A549 (cell line): ENCODE data around the gene RFX6. TPM values are rescaled to one million over a fixed set of nuclear protein-coding genes. Genes with fewer than 3 reads are reported as not detected.

ENCODE experiments used
- ATAC-seq, 2 experiments: fragments of 200-7000 bp in 1 of 2; fragments of >200 bp in 1 of 2; cut with Nextera tagmentation in 1 of 2; cut with Tn5 transposase in 1 of 2; 3 replicates each; pipeline versions ENCODE4 v1.8.0 to v1.9.1; 2018 to 2020; ENCODE audit warnings: mild to moderate bottlenecking in 1 of 2, moderate library complexity in 1 of 2
- CTCF ChIA-PET: fragments of 300-600 bp; sonication (Branson Sonifier 250); formaldehyde crosslinking; extraction: SDS; loops from one replicate; lab custom pipeline; 2021; ENCODE audit warnings: antibody characterized with exemption, inconsistent platforms; lab: Yijun Ruan, JAX
- POLR2A ChIA-PET: fragments of 350-600 bp; formaldehyde crosslinking; extraction: SDS; loops from one replicate; lab custom pipeline; 2021; ENCODE audit warnings: antibody characterized with exemption, inconsistent platforms; lab: Yijun Ruan, JAX
- DNase-seq, 2 experiments: peaks; one replicate each; pipeline versions ENCODE4 v3.0.0 to v3.0.0-alpha.2; 2011 to 2016; ENCODE audit warnings: low read depth in 1 of 2, low spot score in 1 of 2
- FAIRE-seq: peaks from 2 replicates; lab custom pipeline; 2011; peaks lifted over from hg19 to GRCh38; lab: Jason Lieb, UNC
- H3K27ac ChIP-seq, 2 experiments: fragments of >200 bp; sonication (Bioruptor Twin); formaldehyde crosslinking; 3 replicates each; pipeline ENCODE4 v1.5.1; 2016 to 2017
- H3K4me1 ChIP-seq: fragments of >200 bp; sonication (Bioruptor Twin); formaldehyde crosslinking; 3 replicates; pipeline ENCODE4 v1.6.1; 2016
- H3K4me2 ChIP-seq: fragments of >200 bp; sonication (Bioruptor Twin); formaldehyde crosslinking; 3 replicates; pipeline ENCODE4 v1.6.1; 2016
- H3K4me3 ChIP-seq: fragments of >200 bp; sonication (Bioruptor Twin); formaldehyde crosslinking; 3 replicates; pipeline ENCODE4 v1.5.1; 2016
- H3K9me3 ChIP-seq: fragments of >200 bp; sonication (Bioruptor Twin); formaldehyde crosslinking; 3 replicates; pipeline ENCODE4 v1.6.1; 2016
- CEBPB ChIP-seq, 2 experiments: fragments of >200 bp in 1 of 2; sonication (Bioruptor Twin) in 1 of 2; formaldehyde crosslinking in 1 of 2; IDR thresholded peaks; 2 replicates each; pipeline ENCODE4 v1.6.1; 2012 to 2016
- CHD2 ChIP-seq: fragments of 150-350 bp; IDR thresholded peaks from 2 replicates; pipeline ENCODE4 v1.6.1; 2014; ENCODE audit warnings: low read length; ENCODE audit not compliant: partially characterized antibody
- ESRRA ChIP-seq: fragments of 150-350 bp; IDR thresholded peaks from 2 replicates; pipeline ENCODE4 v1.6.1; 2014; ENCODE audit warnings: mild to moderate bottlenecking, low read length, borderline replicate concordance
- HDAC2 ChIP-seq: fragments of 200-600 bp; sonication (generic); IDR thresholded peaks from 2 replicates; pipeline ENCODE4 v1.6.1; 2016
- HEYL ChIP-seq: fragments of 250-450 bp; sonication (Bioruptor Pico); IDR thresholded peaks from 2 replicates; pipeline ENCODE4 v1.8.0; 2021; ENCODE audit warnings: mild to moderate bottlenecking, moderate library complexity
- HOXA7 ChIP-seq: fragments of 250-450 bp; sonication (Bioruptor Pico); IDR thresholded peaks from 2 replicates; pipeline ENCODE4 v1.5.0; 2020; ENCODE audit warnings: mild to moderate bottlenecking, moderate library complexity
- HOXB5 ChIP-seq: fragments of 250-450 bp; sonication (Bioruptor Pico); IDR thresholded peaks from 2 replicates; pipeline ENCODE4 v1.5.0; 2020; ENCODE audit warnings: mild to moderate bottlenecking, moderate library complexity
- JUNB ChIP-seq: fragments of >200 bp; sonication (Bioruptor Twin); formaldehyde crosslinking; IDR thresholded peaks from 2 replicates; pipeline ENCODE4 v1.6.1; 2016
- KDM1A ChIP-seq: fragments of 200-600 bp; sonication (generic); IDR thresholded peaks from 2 replicates; pipeline ENCODE4 v1.6.1; 2016; ENCODE audit warnings: low read depth, mild to moderate bottlenecking
- MYC ChIP-seq: IDR thresholded peaks from 2 replicates; pipeline ENCODE4 v1.6.1; 2012; ENCODE audit warnings: mild to moderate bottlenecking, inconsistent platforms, low read length, improper control_type of control experiment, borderline replicate concordance
- RNF2 ChIP-seq: fragments of 200-600 bp; sonication (generic); IDR thresholded peaks from 2 replicates; pipeline ENCODE4 v1.6.1; 2016; ENCODE audit warnings: low read depth, mild to moderate bottlenecking, antibody characterized with exemption, moderate library complexity, borderline replicate concordance
- SREBF2 ChIP-seq: fragments of 450-650 bp; IDR thresholded peaks from 2 replicates; pipeline ENCODE4 v1.6.1; 2014; ENCODE audit warnings: mild to moderate bottlenecking, moderate library complexity
- ZFP36 ChIP-seq: fragments of 450-650 bp; IDR thresholded peaks from 2 replicates; pipeline ENCODE4 v1.6.1; 2014; ENCODE audit warnings: borderline replicate concordance; ENCODE audit not compliant: partially characterized antibody
- WGBS: methylation state at CpG from one replicate; pipeline ENCODE4 v1.1.6; 2017; ENCODE audit errors: missing lambda C conversion rate; 5-methylcytosine and 5-hydroxymethylcytosine counted together
- polyA plus RNA-seq, 4 experiments: library from polyadenylated mRNA; depleted of rRNA in 3 of 4; stranded (reverse); fragments of >200 nt; fragmentation: RNase III in 1 of 4; extraction: RNeasy Plus Mini Kit Qiagen cat#74134 plus additional on column Dnase treatment in 1 of 4; gene quantifications; 2 replicates in 3 of 4; 3 replicates in 1 of 4; pipeline ENCODE4 v1.2.3, GENCODE V29; 2011 to 2017
- TF ChIP-seq, protein P1 (sequence below): fragments of >200 bp; sonication (Bioruptor Twin); formaldehyde crosslinking; IDR thresholded peaks from 3 replicates; pipeline ENCODE4 v1.5.1; 2016
- TF ChIP-seq, protein P2 (sequence below): fragments of 250-450 bp; sonication (Bioruptor Pico); IDR thresholded peaks from 2 replicates; pipeline ENCODE4 v1.5.0; 2020; ENCODE audit warnings: low read depth, mild to moderate bottlenecking, moderate library complexity
- TF ChIP-seq, protein P3 (sequence below): IDR thresholded peaks from 2 replicates; pipeline ENCODE4 v1.6.1; 2012

RFX6 gene
- polyA plus RNA-seq, 2 of the 4 experiments (the other 2 are of a cell fraction): not detected

DNA sequence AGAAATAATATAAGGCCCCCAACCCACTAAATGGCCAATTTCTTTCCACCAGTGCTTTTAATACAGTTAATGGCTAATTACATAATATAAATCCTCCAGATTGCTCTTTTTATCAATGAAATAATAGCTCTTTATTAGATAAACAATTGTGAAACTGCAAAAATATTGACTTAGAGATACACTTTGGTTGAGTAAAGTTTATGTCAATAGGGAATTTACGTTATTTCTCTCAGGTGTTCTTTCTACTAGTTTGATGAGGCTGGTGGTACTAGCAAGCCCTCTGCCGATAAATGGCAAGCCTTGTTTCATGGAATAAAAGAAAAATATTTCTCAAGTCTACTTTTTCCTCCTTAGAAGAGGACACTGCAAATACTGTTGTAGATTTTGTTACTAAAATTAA is 18.9 kb downstream of the RFX6 start (continued):
- TF ChIP-seq, protein P1, sequence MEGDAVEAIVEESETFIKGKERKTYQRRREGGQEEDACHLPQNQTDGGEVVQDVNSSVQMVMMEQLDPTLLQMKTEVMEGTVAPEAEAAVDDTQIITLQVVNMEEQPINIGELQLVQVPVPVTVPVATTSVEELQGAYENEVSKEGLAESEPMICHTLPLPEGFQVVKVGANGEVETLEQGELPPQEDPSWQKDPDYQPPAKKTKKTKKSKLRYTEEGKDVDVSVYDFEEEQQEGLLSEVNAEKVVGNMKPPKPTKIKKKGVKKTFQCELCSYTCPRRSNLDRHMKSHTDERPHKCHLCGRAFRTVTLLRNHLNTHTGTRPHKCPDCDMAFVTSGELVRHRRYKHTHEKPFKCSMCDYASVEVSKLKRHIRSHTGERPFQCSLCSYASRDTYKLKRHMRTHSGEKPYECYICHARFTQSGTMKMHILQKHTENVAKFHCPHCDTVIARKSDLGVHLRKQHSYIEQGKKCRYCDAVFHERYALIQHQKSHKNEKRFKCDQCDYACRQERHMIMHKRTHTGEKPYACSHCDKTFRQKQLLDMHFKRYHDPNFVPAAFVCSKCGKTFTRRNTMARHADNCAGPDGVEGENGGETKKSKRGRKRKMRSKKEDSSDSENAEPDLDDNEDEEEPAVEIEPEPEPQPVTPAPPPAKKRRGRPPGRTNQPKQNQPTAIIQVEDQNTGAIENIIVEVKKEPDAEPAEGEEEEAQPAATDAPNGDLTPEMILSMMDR: no peak
- no peak for TF ChIP-seq HDAC2
- no peak for TF ChIP-seq HEYL
- no peak for TF ChIP-seq CHD2

DNA sequence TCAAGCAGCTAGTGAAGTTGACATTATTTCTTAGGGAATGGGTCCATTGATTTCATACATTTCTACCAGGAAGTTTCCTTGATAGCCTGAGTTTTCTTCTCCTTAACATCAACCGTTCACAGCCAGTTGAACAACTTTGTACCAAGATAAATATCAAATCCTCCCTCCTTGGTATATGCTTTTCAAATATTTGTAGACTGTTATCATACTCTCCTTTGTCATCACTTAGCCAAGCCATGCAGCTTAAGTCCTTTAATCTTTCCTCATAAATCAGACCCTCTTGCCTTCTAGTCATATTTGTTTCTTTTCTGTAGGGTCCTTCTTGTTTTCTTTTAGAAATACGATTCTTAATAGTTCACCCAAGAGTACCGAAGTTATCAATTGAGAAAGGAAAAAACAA is 25.6 kb downstream of the RFX6 start:
- H3K27ac ChIP-seq: no peak overlapping the region
- TF ChIP-seq SREBF2: no peak
- no peak for TF ChIP-seq HOXA7 (CRISPR knock-in tag)
- DNase-seq (no peak), FAIRE-seq (no peak), ATAC-seq (no peak)
- H3K4me1 ChIP-seq: no peaks in the 10 kb centered on the region
- H3K9me3 ChIP-seq: no peaks in the 10 kb centered on the region
- WGBS: 2% methylated on average over 3 of the region's 3 CpGs
- H3K4me3 ChIP-seq: no peak overlapping the region
- POLR2A ChIA-PET: no interaction called here
- CTCF ChIA-PET: interaction anchor here (0.6 kb wide), 1 partner anchor 351 kb away, joined by 3 read pairs; no protein-coding TSS in a partner anchor
- no peak overlapping the region for H3K4me2 ChIP-seq

DNA sequence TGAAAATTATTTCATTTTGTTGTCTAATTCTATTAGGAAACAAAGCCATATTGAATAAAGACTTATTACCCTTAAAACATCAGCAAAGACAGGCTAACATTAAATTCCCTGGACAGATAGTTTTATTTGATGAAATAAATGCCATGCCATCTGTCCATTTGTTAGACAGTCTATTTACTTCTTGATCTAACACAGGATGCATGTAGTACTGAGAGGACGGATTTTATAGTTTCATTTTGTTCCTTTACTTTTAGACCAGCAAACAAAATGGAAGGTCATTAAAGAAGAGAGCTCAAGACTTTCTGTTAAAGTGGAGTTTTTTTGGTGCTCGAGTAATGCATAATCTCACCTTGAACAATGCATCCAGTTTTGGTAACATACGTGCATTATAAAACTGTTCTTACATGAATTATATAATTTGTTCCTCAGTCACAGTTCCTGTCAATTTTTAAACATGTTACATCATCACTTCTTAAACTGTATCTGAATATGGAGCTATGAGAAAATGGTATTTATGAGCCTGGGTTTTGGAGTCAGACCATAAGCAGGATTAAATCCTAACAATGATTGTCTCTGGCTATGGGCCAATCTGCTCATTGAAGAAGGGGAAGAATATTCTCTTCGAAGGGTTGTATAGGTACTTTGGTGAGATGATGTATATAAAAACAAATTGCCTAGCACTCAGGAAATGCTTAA is 46.0 kb downstream of the RFX6 start:
- no peak overlapping the region for H3K4me2 ChIP-seq
- ATAC-seq: no peak
- no peak overlapping the region for H3K27ac ChIP-seq
- FAIRE-seq: no peak
- DNase-seq: no peak
- H3K4me3 ChIP-seq: no peak overlapping the region
- TF ChIP-seq HOXA7 (CRISPR knock-in tag): no peak
- POLR2A ChIA-PET: no interaction called here
- H3K9me3 ChIP-seq: no peaks in the 10 kb centered on the region
- WGBS: 33% methylated on average over 4 of the region's 4 CpGs
- H3K4me1 ChIP-seq: no peaks in the 10 kb centered on the region
- CTCF ChIA-PET: interaction anchor here (0.7 kb wide), 1 partner anchor 1901 kb away, joined by 3 read pairs; no protein-coding TSS in a partner anchor

DNA sequence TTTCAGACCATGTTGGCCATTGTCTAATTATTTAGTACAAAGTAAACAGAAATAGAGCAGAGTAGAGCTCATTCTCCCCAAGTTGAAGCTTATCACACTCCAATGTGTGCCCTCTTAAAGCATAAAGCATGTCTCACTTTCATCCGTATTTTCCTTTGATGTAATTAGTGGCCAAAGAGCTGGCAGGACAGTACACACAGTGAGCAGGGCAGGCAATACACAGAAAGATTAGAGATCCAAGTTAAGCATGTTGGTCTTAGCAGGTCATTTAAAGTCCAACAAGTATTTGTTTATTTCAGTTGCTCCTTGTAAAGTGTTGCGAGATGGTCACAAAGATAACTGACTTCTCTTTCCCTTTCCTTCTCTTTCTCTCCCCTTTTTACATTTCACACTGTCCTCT is 47.2 kb downstream of the RFX6 start:
- no peaks in the 10 kb centered on the region for H3K9me3 ChIP-seq
- DNase-seq: no peak
- no peak for ATAC-seq
- H3K27ac ChIP-seq: no peak overlapping the region
- ChIA-PET CTCF (no interaction called here), POLR2A (no interaction called here)
- TF ChIP-seq ZFP36 (no peak), JUNB (no peak), RNF2 (no peak), CEBPB (IDR thresholded peaks at IDR 0.05) (no peak), ESRRA (no peak), HOXB5 (CRISPR knock-in tag) (no peak), MYC (no peak), KDM1A (no peak)
- TF ChIP-seq, protein P2, sequence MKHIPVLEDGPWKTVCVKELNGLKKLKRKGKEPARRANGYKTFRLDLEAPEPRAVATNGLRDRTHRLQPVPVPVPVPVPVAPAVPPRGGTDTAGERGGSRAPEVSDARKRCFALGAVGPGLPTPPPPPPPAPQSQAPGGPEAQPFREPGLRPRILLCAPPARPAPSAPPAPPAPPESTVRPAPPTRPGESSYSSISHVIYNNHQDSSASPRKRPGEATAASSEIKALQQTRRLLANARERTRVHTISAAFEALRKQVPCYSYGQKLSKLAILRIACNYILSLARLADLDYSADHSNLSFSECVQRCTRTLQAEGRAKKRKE: no peak
- TF ChIP-seq, protein P3, sequence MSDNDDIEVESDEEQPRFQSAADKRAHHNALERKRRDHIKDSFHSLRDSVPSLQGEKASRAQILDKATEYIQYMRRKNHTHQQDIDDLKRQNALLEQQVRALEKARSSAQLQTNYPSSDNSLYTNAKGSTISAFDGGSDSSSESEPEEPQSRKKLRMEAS: no peak
- H3K4me2 ChIP-seq: no peak overlapping the region
- H3K4me3 ChIP-seq: no peak overlapping the region
- no peaks in the 10 kb centered on the region for H3K4me1 ChIP-seq
- no peak for FAIRE-seq
- whole genome bisulfite sequencing: 13% methylated on average over 2 of the region's 2 CpGs
